ENCODE results near the gene WDR88.
"Not testable (repeated sequence)": the region's sequence is repeated elsewhere in the genome, so short reads cannot be mapped to it uniquely, and the experiment has no call there.

Gene WDR88

DNA sequence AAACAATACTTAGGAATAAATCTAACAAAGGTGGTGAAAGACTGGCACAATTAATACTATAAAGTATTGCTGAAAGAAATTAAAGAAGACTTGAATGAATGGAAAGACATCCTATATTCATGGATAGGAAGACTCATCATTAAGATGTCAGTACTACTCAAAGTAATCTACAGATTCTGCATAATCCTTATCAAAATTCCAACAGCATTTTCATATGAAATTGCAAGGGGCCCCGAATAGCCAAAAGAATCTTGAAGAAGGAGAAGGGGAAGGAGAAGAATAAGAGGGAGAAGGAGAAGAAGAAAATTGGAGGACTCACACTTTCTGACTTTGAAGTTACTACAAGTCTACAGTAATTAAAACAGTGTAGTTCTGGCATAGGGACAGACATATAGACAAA is 36.6 kb downstream of the WDR88 start:
- DNase-seq (ENCODE audit: low read depth in 2 of 2): no peak

- no peak for DNase-seq (ENCODE audit: low read depth in 2 of 2)
These were observed 39.4 kb downstream of the WDR88 start for GRCh38 chr19:33171222-33171795.

- no peak for DNase-seq (ENCODE audit: low read depth in 2 of 2)
These were observed 40.0 kb downstream of the WDR88 start for GRCh38 chr19:33171916-33172359.

DNA sequence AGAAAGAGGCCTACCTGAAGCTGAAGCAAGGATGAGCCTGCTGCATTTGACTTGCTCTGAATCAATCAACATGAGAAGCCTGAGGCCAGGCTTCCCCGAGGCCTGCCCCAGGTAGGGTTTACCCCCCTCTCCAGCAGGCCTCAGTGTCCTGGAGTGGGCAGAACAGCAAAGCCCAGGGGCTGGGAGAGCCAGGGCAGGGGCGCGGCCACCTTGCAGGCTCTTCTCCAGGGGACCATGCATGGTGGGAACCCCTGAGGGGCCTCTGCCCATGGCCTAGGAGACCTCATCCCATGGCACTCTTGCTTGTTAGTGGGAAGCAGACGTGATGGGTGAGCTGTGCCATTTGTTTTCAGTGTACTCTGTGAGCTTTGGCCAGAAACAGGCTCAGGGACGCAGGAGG is 42.3 kb downstream of the WDR88 start:
- no peak for DNase-seq (ENCODE audit: low read depth in 2 of 2)

DNA sequence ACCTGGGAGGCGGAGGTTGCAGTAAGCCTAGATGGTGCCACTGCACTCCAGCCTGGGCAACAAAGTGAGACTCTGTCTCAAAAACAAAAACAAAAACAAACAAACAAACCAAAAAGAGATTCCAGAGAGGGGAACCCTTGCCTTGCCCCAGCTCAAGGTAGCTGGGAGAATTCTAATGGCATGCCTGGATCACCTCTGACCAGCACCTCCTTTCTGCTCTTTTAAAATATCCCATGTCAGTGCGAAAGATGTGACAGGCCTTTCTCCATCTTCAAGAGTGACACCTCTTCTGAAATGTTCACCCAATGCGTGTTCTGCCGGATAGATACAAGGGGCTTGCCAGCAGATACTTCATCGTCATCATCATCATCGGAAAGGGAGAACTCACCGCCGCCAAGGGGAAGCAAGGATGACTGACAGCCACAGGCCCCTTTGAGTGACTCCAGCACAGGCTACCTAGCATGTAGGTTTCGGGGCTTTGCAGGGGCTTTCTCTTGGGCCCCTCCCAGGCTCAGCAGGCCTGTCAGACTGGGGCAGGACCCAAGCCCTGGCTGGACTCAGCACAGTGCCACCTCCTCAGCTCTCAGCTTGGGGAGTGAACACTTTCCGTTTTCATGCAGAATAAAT is 43.4 kb downstream of the WDR88 start:
- no peak for DNase-seq (ENCODE audit: low read depth in 2 of 2)

DNA sequence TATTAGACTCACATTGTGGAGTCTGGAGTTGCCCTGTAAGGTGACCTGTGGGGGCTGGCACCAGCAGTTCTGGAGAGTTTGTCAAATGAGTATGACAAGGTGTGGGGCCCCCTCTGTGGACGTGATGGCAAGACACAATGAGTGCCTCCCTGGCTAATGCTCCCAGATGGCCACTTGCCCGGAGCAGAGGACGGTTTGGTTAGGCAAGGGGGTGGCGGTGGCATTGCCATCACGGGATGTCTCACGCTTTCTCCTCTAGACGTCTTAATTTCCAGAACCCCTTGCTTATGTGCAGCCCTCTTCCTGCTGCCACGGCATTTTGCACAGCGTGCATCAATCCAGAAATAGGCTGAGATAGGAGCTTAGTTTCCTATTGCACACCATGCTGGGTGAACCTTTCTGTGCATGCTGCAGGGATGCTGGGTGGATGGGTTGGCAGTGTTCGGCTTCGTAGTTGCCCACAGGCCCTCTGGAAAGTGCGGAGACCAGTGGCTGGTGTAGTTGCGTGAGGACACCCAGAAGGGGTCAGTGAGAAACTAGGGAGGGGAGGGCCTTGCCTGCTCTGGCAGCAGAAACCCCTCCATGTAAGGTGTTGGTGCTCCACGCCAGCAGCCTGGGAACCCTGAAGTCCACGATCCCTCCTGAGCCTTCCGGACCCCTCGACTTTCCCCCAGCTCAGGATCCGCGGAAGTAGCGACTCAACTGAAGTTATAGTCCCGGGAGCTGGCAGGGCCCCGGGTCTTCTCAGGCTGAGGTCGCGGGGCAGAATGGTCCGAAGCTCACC is 44.2 kb downstream of the WDR88 start:
- DNase-seq (ENCODE audit: low read depth in 2 of 2): no peak

GRCh38 chr19:33176670-33177416 is 44.9 kb downstream of the WDR88 start:
- peak; percentile 97 for DNase-seq (ENCODE audit: low read depth in 2 of 2)

DNA sequence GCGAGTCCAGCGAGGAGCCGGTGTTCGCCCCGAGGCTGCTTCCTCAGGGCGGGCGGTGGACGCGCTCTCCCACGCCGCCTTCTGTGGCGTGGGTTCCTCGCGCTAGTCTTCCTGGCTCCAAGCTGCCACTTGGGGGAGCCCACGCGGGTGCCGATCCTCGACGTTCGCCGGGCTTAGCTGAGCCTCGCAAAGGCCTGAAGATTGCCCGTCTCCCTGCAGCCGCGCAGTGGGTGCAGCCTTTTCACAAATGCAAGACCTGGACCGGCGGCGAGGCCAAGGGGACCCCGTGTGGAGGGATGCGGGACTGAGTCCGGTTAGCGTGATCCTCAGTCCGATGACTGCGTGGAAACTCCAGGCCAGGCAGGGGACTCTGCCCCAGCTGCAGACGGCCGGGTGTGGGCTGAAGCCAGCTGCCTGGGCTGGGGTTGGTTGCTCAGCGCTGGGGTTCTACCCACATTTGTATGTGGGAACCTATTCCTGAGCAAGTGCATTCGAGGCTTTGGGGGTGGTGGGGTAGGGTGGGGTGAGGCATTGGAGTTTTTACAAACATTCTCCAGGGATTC is 45.6 kb downstream of the WDR88 start:
- no peak for DNase-seq (ENCODE audit: low read depth in 2 of 2)

DNA sequence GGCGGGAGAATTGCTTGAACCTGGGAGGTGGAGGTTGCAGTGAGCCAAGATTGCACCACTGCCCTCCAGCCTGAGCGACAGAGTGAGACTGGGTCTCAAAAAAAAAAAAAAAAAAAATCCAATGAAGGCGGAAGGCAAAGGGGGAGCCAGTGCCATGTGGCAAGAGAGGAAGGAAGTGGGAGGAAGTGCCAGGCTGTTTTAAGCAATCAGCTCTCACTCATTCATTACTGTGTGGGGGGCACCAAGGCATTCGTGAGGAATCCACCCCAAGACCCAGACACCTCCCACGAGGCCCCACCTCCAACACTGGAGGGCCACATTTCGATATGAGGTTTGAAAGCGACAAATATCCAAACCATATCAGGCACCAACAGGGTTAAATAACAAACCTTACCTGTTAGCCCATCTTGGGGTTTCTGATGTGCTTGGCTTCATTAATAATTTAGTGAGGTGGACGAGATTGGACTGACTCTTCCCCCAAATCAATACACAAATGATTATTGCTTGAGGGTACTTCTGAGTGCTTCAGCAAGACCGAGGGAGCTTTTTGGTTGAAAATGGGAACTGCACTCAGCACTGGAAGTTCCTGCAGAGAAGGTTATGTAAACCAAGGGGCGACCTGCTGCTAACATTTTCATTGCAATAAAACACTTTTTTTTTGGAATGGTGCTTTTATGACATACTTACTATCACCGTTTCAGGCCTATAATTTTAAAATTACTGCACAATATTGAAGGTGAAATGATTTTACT is 54.7 kb downstream of the WDR88 start:
- DNase-seq (ENCODE audit: low read depth in 2 of 2): no peak

GRCh38 chr19:33187183-33187540 is 55.2 kb downstream of the WDR88 start:
- DNase-seq (ENCODE audit: low read depth in 2 of 2): no peak

GRCh38 chr19:33189453-33189852 is 57.5 kb downstream of the WDR88 start:
- DNase-seq (ENCODE audit: low read depth in 2 of 2): no peak

DNA sequence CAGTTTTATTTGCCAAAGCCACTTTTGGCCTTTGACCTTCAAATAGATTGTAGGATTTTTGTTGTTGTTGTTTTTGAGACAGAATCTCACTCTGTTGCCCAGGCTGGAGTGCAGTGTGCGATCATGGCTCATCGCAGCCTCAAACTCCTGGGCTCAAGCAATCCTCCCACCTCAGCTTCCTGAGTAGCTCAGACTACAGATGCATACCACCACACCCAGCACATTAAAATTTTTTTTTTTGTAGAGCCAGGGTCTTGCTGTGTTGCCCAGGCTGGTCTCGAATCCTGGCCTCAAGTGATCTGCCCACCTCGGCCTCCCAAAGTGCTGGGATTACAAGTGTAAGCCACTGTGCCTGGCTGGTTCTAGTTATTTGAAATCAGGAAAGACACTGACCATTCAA is 59.2 kb downstream of the WDR88 start:
- not testable (repeated sequence) for DNase-seq (ENCODE audit: low read depth in 2 of 2)

GRCh38 chr19:33191501-33191900 is 59.6 kb downstream of the WDR88 start:
- DNase-seq (ENCODE audit: low read depth in 2 of 2): no peak

- no peak for DNase-seq (ENCODE audit: low read depth in 2 of 2)
These were observed 60.1 kb downstream of the WDR88 start for GRCh38 chr19:33192010-33192409.

- no peak for DNase-seq (ENCODE audit: low read depth in 2 of 2)
These were observed 61.5 kb downstream of the WDR88 start for GRCh38 chr19:33193269-33193864.

DNA sequence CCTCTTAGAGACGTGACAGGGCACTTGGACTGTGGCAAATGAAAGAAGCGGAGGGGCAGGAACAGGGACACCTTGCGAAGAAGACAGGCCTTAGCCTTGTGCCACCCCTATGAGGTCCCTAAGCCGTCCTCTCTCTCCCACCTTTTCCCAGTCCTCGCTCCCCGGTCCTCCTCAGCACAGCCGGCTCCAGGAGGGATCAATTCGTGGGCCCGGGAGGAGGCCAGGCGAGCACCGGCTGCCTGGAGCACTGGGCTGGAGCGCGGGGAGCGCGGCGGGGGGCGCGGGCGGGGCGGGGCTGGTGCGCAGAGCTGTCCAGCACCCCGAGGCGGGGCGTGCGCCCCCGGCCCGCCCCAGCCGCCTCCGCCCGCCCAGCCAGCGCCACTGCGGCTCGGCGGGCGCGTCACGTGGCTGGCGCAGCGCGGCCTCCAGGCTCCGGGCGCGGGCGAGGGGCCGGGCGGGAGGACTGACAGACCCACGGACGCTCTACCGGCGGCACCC is 62.0 kb downstream of the WDR88 start, which contains the start of gene LRP3:
Gene LRP3 (plus strand): TSS at position 466 of the 498 bp plus-strand sequence. CDS start 456 bp downstream, outside the sequence.
- DNase-seq (ENCODE audit: low read depth in 2 of 2): no peak

GRCh38 chr19:33194532-33194885 is 62.6 kb downstream of the WDR88 start:
- no peak for DNase-seq (ENCODE audit: low read depth in 2 of 2)

DNA sequence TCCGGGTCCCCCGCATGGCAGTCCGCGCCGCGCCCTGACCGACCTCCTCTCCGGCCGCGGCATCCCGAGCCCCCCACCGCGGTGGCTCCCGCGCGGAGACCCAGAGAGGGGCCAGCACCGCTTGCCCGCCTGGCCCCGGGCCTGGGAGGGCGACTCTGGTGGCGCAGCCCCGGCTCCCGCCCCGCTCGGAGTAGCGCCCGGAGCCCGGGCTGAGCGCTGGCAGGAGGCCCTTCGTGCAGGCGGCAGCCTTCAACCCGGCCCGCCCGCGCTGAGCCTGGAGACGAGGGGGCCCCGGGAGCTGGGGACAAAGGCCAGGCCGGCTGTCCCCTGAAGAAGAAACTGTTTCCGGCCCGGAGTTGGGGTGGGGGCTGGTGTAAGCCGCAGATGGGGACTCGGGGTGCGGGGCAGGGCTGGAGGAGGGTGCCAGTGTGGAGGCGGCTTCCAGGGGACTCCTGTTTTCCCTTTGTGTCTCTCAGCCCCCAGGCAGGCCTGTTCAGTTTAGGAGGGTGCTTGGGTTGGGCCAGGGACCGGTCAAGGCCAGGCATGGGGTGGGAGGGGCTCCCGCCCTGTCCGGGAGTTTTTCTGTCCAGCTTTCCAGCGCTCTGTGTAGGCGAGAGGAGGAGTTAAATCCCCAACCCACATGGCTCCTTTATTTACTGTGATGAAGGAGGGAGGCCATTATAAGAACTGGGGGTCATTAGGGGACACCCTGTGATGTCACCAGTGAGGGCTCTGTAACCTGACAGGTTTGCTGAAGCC is 63.2 kb downstream of the WDR88 start:
- no peak for DNase-seq (ENCODE audit: low read depth in 2 of 2)

DNA sequence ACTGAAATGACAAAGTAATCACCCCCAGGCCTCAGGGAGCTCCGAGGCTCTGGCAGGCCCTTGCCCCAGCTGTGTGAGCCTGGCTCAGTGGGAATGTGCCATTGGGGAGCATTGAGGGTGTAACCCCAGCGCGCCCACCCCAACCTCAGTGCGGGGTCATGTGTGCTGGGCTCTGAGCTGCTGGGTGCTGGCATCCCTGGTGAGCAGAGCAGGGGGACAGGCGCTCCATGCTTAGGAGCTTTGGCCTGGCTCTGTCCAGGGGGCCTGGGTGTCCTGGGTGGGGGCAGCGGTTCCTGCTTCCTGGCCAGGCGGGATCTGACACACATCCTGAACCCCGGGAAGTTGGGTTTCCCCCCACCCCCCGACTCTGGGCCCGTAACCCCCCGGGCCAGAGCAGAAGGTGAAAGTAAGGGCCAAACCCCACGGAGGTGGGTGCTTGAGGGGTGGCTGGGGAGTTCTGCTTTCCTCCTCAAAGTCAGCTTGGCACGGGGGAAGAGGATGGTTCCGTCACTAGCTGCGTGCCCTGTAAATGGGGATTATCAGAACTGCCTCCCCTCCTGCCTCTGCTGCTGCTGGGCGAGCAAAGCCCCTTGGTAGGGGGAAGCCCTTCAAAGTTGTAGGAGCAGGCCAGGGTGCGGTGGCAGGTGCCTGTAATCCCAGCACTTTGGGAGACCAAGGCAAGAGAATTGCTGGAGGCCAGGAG is 63.9 kb downstream of the WDR88 start:
- DNase-seq (ENCODE audit: low read depth in 2 of 2): no peak

Measured in stimulated activated CD4-positive, alpha-beta T cell treated with anti-CD3 and anti-CD28 coated beads, Interleukin-15, amount 100 ng/mL, for 48 hours (primary cell).